ENCODE data around the gene ALKBH2.
"Not testable (repeated sequence)": the region's sequence is repeated elsewhere in the genome, so short reads cannot be mapped to it uniquely, and the experiment has no call there.

ALKBH2 gene

DNA sequence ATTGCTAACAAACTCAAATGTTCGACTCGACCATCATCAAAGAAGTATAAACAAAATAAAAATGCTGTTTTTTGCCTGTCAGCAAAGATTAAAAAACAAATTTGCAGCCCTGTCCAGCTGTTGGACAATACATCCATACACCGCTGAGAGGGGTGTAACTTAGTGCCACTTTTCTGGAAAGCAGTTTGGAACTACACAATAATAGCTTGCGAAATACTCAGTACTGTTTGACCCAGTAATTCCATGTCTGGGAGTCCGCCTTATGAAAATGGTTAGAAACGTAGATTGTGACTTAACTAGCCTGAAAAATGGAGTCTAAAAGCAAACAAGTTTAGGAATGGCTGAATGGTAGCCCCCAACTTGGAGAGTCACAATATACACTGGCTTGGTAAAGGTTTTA, 34.5 kb downstream of the ALKBH2 start:
- DNase-seq (ENCODE audit: low read depth in 2 of 2), result no peak
- H3K4me3 ChIP-seq (replicated peaks in 1 of 2; ENCODE audit: low read depth in 2 of 2, low read length in 2 of 2), result no peak overlapping the region
- TF ChIP-seq, protein P1, sequence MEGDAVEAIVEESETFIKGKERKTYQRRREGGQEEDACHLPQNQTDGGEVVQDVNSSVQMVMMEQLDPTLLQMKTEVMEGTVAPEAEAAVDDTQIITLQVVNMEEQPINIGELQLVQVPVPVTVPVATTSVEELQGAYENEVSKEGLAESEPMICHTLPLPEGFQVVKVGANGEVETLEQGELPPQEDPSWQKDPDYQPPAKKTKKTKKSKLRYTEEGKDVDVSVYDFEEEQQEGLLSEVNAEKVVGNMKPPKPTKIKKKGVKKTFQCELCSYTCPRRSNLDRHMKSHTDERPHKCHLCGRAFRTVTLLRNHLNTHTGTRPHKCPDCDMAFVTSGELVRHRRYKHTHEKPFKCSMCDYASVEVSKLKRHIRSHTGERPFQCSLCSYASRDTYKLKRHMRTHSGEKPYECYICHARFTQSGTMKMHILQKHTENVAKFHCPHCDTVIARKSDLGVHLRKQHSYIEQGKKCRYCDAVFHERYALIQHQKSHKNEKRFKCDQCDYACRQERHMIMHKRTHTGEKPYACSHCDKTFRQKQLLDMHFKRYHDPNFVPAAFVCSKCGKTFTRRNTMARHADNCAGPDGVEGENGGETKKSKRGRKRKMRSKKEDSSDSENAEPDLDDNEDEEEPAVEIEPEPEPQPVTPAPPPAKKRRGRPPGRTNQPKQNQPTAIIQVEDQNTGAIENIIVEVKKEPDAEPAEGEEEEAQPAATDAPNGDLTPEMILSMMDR (IDR thresholded peaks at IDR 0.05; ENCODE audit: low read depth, low read length), result no peak

DNA sequence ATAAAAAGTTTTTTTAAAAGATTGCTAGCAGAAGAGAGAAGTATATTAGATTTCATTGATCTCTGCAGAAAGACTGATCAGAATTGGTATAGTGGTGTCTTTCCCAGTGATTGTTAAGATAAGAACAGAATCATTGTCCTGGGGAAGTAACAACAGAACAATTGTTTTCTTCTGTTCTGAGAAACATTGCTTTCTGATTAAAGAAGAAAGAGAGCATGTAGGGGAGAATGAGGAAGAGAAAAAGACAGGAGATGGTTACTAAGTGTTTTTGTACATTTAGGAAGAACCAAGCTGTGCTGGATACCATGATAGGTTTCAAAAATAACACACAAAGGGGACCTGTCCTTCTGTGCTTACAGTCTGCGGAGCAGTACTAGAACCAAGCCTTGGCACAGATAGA, 35.9 kb downstream of the ALKBH2 start:
- TF ChIP-seq, protein P1 (IDR thresholded peaks at IDR 0.05; ENCODE audit: low read depth, low read length), result no peak
- no peak for DNase-seq (ENCODE audit: low read depth in 2 of 2)

DNA sequence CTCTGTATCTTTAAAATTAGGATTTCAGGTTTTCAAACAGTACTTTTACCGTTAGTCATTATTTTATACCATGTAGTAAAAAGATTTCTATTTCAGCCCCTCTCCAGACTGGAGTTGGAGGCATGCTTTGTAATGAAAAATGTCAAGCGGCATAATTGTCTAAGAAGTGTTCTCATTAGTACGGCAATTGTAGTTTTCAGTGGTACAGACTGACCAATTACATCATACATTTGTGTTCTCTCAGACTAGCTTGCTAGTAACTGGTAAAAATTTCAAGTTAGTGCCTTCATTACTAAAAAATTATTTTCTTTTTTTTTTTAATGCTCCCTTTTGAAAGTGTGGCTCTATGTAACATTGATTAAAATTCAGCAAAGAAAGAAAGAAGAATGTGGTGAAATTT, 36.4 kb downstream of the ALKBH2 start:
- DNase-seq (ENCODE audit: low read depth in 2 of 2), result no peak
- no peak overlapping the region for H3K4me3 ChIP-seq (replicated peaks in 1 of 2; ENCODE audit: low read depth in 2 of 2, low read length in 2 of 2)
- TF ChIP-seq, protein P1 (IDR thresholded peaks at IDR 0.05; ENCODE audit: low read depth, low read length), result no peak

More for the DNA sequence above, 35.9 kb downstream of the ALKBH2 start:
- H3K4me3 ChIP-seq (replicated peaks in 1 of 2; ENCODE audit: low read depth in 2 of 2, low read length in 2 of 2), result no peak overlapping the region

DNA sequence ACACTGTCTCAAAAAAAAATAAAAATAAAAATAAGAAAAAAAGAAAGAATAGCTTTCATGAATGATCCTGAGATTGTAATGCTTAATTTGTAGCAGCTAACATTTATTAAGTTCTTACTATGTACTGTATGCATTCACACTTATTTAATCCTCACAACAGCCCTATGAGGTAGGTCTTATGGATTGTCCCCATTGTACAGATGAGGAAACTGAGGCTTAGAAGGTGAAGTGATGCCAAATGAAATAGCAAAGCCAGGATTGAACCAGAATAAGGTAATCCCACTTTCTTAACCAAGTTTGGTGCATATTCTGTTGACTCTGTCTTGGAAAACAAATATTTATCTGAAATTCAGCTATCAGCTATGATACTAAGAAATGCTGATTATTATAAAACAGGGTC, 38.8 kb downstream of the ALKBH2 start:
- no peak overlapping the region for H3K4me3 ChIP-seq (replicated peaks in 1 of 2; ENCODE audit: low read depth in 2 of 2, low read length in 2 of 2)
- no peak for DNase-seq (ENCODE audit: low read depth in 2 of 2)
- TF ChIP-seq, protein P1 (IDR thresholded peaks at IDR 0.05; ENCODE audit: low read depth, low read length), result no peak

DNA sequence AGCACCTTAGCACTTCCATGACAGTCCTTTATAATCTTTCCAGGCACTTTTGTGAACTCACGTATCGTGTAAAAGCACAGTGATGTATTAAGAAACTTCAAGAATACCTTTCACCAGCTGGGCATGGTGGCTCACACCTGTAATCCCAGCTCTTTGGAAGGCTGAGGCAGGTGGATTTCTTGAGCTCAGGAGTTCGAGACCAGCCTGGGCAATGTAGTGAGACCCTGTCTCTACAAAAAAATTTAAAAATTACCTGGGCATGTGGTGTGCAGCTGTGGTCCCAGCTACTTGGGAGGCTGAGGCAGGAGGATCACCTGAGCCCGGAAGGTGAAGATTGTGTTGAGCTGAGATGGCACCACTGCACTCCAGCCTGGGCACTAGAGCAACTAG, 39.2 kb downstream of the ALKBH2 start:
- peak overlapping the region in 1 of 2 donors; percentile 93 for H3K4me3 ChIP-seq (replicated peaks in 1 of 2; ENCODE audit: low read depth in 2 of 2, low read length in 2 of 2)
- not testable (repeated sequence) for DNase-seq (ENCODE audit: low read depth in 2 of 2)

DNA sequence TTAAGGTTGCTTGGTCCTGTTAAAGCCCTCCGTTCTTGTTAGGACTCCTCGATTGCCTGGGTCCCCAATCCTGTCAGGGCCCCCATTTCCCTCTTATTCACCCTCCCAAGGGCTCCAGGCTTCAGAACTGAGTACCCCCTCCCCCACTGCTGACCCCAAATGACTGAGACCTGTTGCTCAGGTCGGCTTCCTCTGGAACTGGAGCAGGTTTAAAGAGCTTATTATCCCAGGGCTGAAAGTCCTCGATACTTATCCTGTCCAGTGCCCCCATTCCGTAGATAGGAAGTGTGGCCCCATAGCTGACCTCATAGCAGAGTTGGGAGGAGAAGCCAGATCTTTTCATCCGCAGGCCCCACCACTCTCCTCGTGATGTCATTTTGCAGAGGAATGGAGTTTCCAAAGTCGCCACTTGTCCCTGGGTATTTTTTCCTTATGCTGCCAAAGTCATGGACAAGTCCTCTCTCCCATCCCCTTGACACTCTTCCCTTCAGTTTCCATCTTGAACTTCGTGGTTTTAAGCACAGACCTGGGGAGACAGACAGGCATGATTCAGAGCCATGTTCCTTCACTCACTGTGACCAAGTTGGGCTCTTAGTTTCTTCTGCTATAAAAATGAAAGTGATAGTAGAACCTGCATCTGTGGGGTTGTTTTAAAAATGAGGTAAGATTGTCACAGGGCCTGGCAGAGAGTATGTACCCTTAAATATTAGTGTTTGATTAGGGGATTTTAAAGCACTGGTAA, 39.7 kb downstream of the ALKBH2 start:
- TF ChIP-seq, protein P1 (IDR thresholded peaks at IDR 0.05; ENCODE audit: low read depth, low read length), result no peak
- peak overlapping the region; percentile 93 to 96 for H3K4me3 ChIP-seq (replicated peaks in 1 of 2; ENCODE audit: low read depth in 2 of 2, low read length in 2 of 2)
- DNase-seq (ENCODE audit: low read depth in 2 of 2), result peak in 1 of 2 donors; percentile 2

DNA sequence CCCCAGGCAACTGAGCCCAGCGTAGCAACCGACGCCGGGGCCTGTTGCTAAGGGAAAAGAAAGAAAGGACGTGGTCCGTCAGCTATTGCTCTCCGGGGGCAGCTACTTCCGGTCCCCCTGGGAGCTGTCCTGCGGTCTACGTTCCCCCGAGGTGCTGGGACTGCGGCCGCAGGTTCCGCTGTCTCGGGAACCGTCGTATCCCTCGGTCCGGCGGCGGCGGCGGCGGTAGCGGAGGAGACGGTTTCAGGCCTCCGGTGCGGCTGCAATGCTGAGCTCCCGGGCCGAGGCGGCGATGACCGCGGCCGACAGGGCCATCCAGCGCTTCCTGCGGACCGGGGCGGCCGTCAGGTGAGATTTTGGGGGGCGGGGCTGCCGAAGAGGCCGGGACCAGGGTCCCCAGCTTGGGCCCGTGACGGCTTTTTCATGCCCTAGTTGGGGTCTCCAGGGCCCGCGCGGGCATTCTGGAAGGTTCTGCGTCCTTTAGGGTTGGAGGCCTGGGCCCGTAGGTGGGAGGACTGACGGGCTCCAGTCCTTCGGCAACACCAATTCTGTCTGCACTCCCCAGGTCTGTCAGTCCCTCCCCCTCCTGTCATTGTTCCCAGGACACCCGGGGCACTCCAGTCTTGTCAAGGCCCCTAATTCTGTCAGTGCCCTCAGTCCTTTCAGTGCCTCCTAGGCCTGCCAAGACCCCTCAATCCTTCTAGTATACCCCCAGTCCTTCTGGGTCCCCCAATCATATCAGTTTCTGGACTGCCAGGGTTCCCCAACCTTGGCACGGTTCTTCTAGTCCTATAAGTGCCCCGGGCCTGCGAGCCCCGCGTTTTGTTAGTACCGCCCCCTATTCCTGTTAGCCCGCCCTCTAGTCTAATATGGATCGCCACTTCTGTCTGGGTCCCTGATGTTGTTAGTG, 40.6 kb downstream of the ALKBH2 start, which contains the start of gene USP30:
Gene USP30 (plus strand): TSS at position 163 of the 910 bp plus-strand sequence. CDS start 103 bp downstream, at position 266.
- peak; percentile 90 to 93 for DNase-seq (ENCODE audit: low read depth in 2 of 2)
- peak within 1 kb of the TSS; percentile 93 to 96 for H3K4me3 ChIP-seq (replicated peaks in 1 of 2; ENCODE audit: low read depth in 2 of 2, low read length in 2 of 2)
- TF ChIP-seq, protein P1 (IDR thresholded peaks at IDR 0.05; ENCODE audit: low read depth, low read length), result no peak

Measured in cardiac fibroblast (primary cell).